Activated T-cell treated with anti-CD3 and anti-CD28 coated beads, Interleukin-2, amount 50 U/mL, for 24 hours (primary cell): Measurements from ENCODE around the gene RFX2.

Source experiments
- DNase-seq: peaks from one replicate; pipeline ENCODE4 v3.0.0-alpha.2; 2020
- H3K27ac Mint-ChIP-seq: 2 replicates; pipeline ENCODE4 v1.8.0; 2020; ENCODE audit warnings: mild to moderate bottlenecking, mixed read lengths
- H3K27me3 Mint-ChIP-seq: 2 replicates; pipeline ENCODE4 v1.8.0; 2020; ENCODE audit warnings: mixed read lengths
- H3K36me3 Mint-ChIP-seq: 2 replicates; pipeline ENCODE4 v1.8.0; 2020; ENCODE audit warnings: low read depth, mixed read lengths
- H3K4me1 Mint-ChIP-seq: 2 replicates; pipeline ENCODE4 v1.8.0; 2020; ENCODE audit warnings: low read depth, mixed read lengths
- H3K4me3 Mint-ChIP-seq: 2 replicates; pipeline ENCODE4 v1.8.0; 2020; ENCODE audit warnings: mild to moderate bottlenecking, moderate library complexity, mixed read lengths
- H3K9me3 Mint-ChIP-seq: 2 replicates; pipeline ENCODE4 v1.8.0; 2020; ENCODE audit warnings: mixed read lengths

RFX2 gene

GRCh38 chr19:6110360-6110977 is at the start of gene RFX2:
Gene RFX2 (minus strand): TSS chr19:6110500. CDS start chr19:6047496, 63,004 bp downstream.
- H3K36me3 Mint-ChIP-seq = peaks cover 11% of the 10 kb centered on the region
- H3K9me3 Mint-ChIP-seq = no peaks in the 10 kb centered on the region
- H3K4me3 Mint-ChIP-seq = peak within 1 kb of the TSS; percentile 88
- DNase-seq = peak; percentile 99
- peak within 1 kb of the TSS; percentile 88 for H3K27ac Mint-ChIP-seq
- H3K4me1 Mint-ChIP-seq = peaks cover 24% of the 10 kb centered on the region
- H3K27me3 Mint-ChIP-seq = peaks cover 16% of the 10 kb centered on the region

GRCh38 chr19:6156033-6156432 is 45.7 kb upstream of the RFX2 start:
- DNase-seq = no peak
- Mint-ChIP-seq H3K4me3 (no peak overlapping the region), H3K27me3 (no peaks in the 10 kb centered on the region), H3K27ac (no peak overlapping the region), H3K36me3 (no peaks in the 10 kb centered on the region), H3K9me3 (peaks cover 7% of the 10 kb centered on the region), H3K4me1 (peaks cover under 1% of the 10 kb centered on the region)

- H3K4me1 Mint-ChIP-seq = peaks cover 4% of the 10 kb centered on the region
- H3K27ac Mint-ChIP-seq = no peak overlapping the region
- H3K4me3 Mint-ChIP-seq = no peak overlapping the region
- peaks cover 3% of the 10 kb centered on the region for H3K9me3 Mint-ChIP-seq
- no peak for DNase-seq
- peaks cover 8% of the 10 kb centered on the region for H3K27me3 Mint-ChIP-seq
- H3K36me3 Mint-ChIP-seq = no peaks in the 10 kb centered on the region
These were observed 40.0 kb upstream of the RFX2 start for GRCh38 chr19:6150289-6150688.

GRCh38 chr19:6141217-6141616 is 30.9 kb upstream of the RFX2 start:
- Mint-ChIP-seq H3K4me1 (no peaks in the 10 kb centered on the region), H3K27me3 (peaks cover 5% of the 10 kb centered on the region), H3K27ac (no peak overlapping the region), H3K4me3 (no peak overlapping the region), H3K36me3 (no peaks in the 10 kb centered on the region), H3K9me3 (no peaks in the 10 kb centered on the region)
- no peak for DNase-seq

- no peak overlapping the region for H3K27ac Mint-ChIP-seq
These were observed 28.2 kb upstream of the RFX2 start for GRCh38 chr19:6138511-6138910.

GRCh38 chr19:6138066-6138465 is 27.8 kb upstream of the RFX2 start:
- no peak for DNase-seq
- no peaks in the 10 kb centered on the region for H3K27me3 Mint-ChIP-seq

More at GRCh38 chr19:6138511-6138910, 28.2 kb upstream of the RFX2 start:
- Mint-ChIP-seq H3K36me3 (no peaks in the 10 kb centered on the region), H3K4me3 (no peak overlapping the region), H3K9me3 (no peaks in the 10 kb centered on the region), H3K4me1 (no peaks in the 10 kb centered on the region), H3K27me3 (no peaks in the 10 kb centered on the region)
- no peak for DNase-seq

GRCh38 chr19:6133231-6133630 is 22.9 kb upstream of the RFX2 start:
- no peaks in the 10 kb centered on the region for H3K27me3 Mint-ChIP-seq
- no peak overlapping the region for H3K4me3 Mint-ChIP-seq
- H3K36me3 Mint-ChIP-seq = no peaks in the 10 kb centered on the region
- no peaks in the 10 kb centered on the region for H3K9me3 Mint-ChIP-seq
- DNase-seq = no peak
- H3K4me1 Mint-ChIP-seq = no peaks in the 10 kb centered on the region
- H3K27ac Mint-ChIP-seq = no peak overlapping the region

More at GRCh38 chr19:6138066-6138465, 27.8 kb upstream of the RFX2 start:
- no peaks in the 10 kb centered on the region for H3K36me3 Mint-ChIP-seq
- no peaks in the 10 kb centered on the region for H3K4me1 Mint-ChIP-seq
- no peaks in the 10 kb centered on the region for H3K9me3 Mint-ChIP-seq
- no peak overlapping the region for H3K27ac Mint-ChIP-seq
- H3K4me3 Mint-ChIP-seq = no peak overlapping the region

- Mint-ChIP-seq H3K4me1 (no peaks in the 10 kb centered on the region), H3K36me3 (no peaks in the 10 kb centered on the region), H3K27ac (no peak overlapping the region), H3K4me3 (no peak overlapping the region), H3K9me3 (peaks cover 2% of the 10 kb centered on the region), H3K27me3 (no peaks in the 10 kb centered on the region)
- no peak for DNase-seq
These were observed 22.2 kb upstream of the RFX2 start for GRCh38 chr19:6132482-6132881.

GRCh38 chr19:6127716-6128335 is 17.5 kb upstream of the RFX2 start:
- no peak overlapping the region for H3K27ac Mint-ChIP-seq
- no peak for DNase-seq
- H3K27me3 Mint-ChIP-seq = no peaks in the 10 kb centered on the region
- no peaks in the 10 kb centered on the region for H3K4me1 Mint-ChIP-seq
- no peaks in the 10 kb centered on the region for H3K36me3 Mint-ChIP-seq
- H3K9me3 Mint-ChIP-seq = peaks cover 2% of the 10 kb centered on the region
- H3K4me3 Mint-ChIP-seq = no peak overlapping the region

GRCh38 chr19:6126335-6126974 is 16.2 kb upstream of the RFX2 start:
- H3K27ac Mint-ChIP-seq = no peak overlapping the region
- H3K36me3 Mint-ChIP-seq = no peaks in the 10 kb centered on the region
- peaks cover 2% of the 10 kb centered on the region for H3K9me3 Mint-ChIP-seq
- H3K4me3 Mint-ChIP-seq = no peak overlapping the region
- H3K27me3 Mint-ChIP-seq = no peaks in the 10 kb centered on the region
- H3K4me1 Mint-ChIP-seq = no peaks in the 10 kb centered on the region
- no peak for DNase-seq

GRCh38 chr19:6125571-6125989 is 15.3 kb upstream of the RFX2 start:
- peaks cover 2% of the 10 kb centered on the region for H3K9me3 Mint-ChIP-seq
- H3K27ac Mint-ChIP-seq = no peak overlapping the region
- no peak overlapping the region for H3K4me3 Mint-ChIP-seq
- H3K4me1 Mint-ChIP-seq = no peaks in the 10 kb centered on the region
- H3K36me3 Mint-ChIP-seq = no peaks in the 10 kb centered on the region
- DNase-seq = peak; percentile 66
- H3K27me3 Mint-ChIP-seq = no peaks in the 10 kb centered on the region

GRCh38 chr19:6119031-6119430 is 8.7 kb upstream of the RFX2 start:
- Mint-ChIP-seq H3K27ac (no peak overlapping the region), H3K36me3 (no peaks in the 10 kb centered on the region), H3K9me3 (peaks cover 5% of the 10 kb centered on the region), H3K4me1 (no peaks in the 10 kb centered on the region), H3K4me3 (no peak overlapping the region), H3K27me3 (peaks cover 6% of the 10 kb centered on the region)
- DNase-seq = no peak

GRCh38 chr19:6118043-6118442 is 7.7 kb upstream of the RFX2 start:
- Mint-ChIP-seq H3K27ac (no peak overlapping the region), H3K4me3 (no peak overlapping the region), H3K9me3 (peaks cover 5% of the 10 kb centered on the region), H3K27me3 (peaks cover 12% of the 10 kb centered on the region), H3K4me1 (no peaks in the 10 kb centered on the region), H3K36me3 (no peaks in the 10 kb centered on the region)
- no peak for DNase-seq

GRCh38 chr19:6117534-6117933 is 7.2 kb upstream of the RFX2 start:
- no peak for DNase-seq
- peaks cover 5% of the 10 kb centered on the region for H3K9me3 Mint-ChIP-seq
- no peak overlapping the region for H3K27ac Mint-ChIP-seq
- no peaks in the 10 kb centered on the region for H3K4me1 Mint-ChIP-seq
- no peaks in the 10 kb centered on the region for H3K36me3 Mint-ChIP-seq
- H3K27me3 Mint-ChIP-seq = peaks cover 12% of the 10 kb centered on the region
- H3K4me3 Mint-ChIP-seq = no peak overlapping the region

GRCh38 chr19:6116749-6117430 is 6.6 kb upstream of the RFX2 start:
- Mint-ChIP-seq H3K9me3 (peaks cover 5% of the 10 kb centered on the region), H3K4me3 (no peak overlapping the region), H3K27me3 (peaks cover 12% of the 10 kb centered on the region), H3K36me3 (no peaks in the 10 kb centered on the region), H3K27ac (no peak overlapping the region), H3K4me1 (no peaks in the 10 kb centered on the region)
- no peak for DNase-seq
